Endothelial cell of umbilical vein (primary cell): ENCODE results near the gene ZFAND6. TPM values are rescaled to one million over a fixed set of nuclear protein-coding genes. Genes with fewer than 3 reads are reported as not detected.

Experiments used
- BruUV-seq: library from RNA; stranded (reverse); fragments of 400-500 nt; replicated peaks from 2 replicates; lab custom pipeline; 2021; lab: Mats Ljungman, UMichigan
- CTCF ChIA-PET: fragments of 300-600, 350-600 bp; sonication (Branson Sonifier 250); formaldehyde crosslinking; loops from one replicate; lab custom pipeline; 2021; ENCODE audit warnings: antibody characterized with exemption, inconsistent platforms; lab: Charles Lee
- POLR2A ChIA-PET: fragments of 300-600, 350-600 bp; sonication (Branson Sonifier 250); formaldehyde crosslinking; loops from one replicate; lab custom pipeline; 2021; ENCODE audit warnings: antibody characterized with exemption, inconsistent platforms; lab: Charles Lee
- DNase-seq: peaks from one replicate; pipeline ENCODE4 v3.0.0-alpha.2; 2011; ENCODE audit warnings: low read depth, low spot score
- FAIRE-seq: peaks from 2 replicates; lab custom pipeline; 2011; peaks lifted over from hg19 to GRCh38; lab: Jason Lieb, UNC
- H2AFZ ChIP-seq: 2 replicates; pipeline ENCODE4 v1.6.0; 2012; ENCODE audit warnings: low read depth, low read length, control low read depth, inconsistent platforms
- H3K27ac ChIP-seq: 2 replicates; pipeline ENCODE4 v1.5.1; 2011; ENCODE audit warnings: low read depth, mild to moderate bottlenecking, control low read depth, low read length, moderate library complexity; ENCODE audit not compliant: insufficient read depth
- H3K27me3 ChIP-seq, 2 experiments: 2 replicates each; pipeline versions ENCODE4 v1.6.0 to v1.6.1; 2011; ENCODE audit warnings: low read length in 2 of 2, mixed read lengths in 1 of 2; ENCODE audit not compliant: control insufficient read depth in 2 of 2, insufficient read depth in 2 of 2
- H3K36me3 ChIP-seq, 2 experiments: 2 replicates in 1 of 2; 3 replicates in 1 of 2; pipeline ENCODE4 v1.5.1; 2011; ENCODE audit warnings: low read length in 2 of 2, mild to moderate bottlenecking in 1 of 2, moderate library complexity in 1 of 2; ENCODE audit not compliant: control insufficient read depth in 2 of 2, insufficient read depth in 2 of 2; ENCODE audit errors: extremely low read depth in 1 of 2
- H3K4me1 ChIP-seq: 3 replicates; pipeline ENCODE4 v1.5.1; 2011; ENCODE audit warnings: mild to moderate bottlenecking, low read length; ENCODE audit not compliant: control insufficient read depth, insufficient read depth; ENCODE audit errors: extremely low read depth
- H3K4me2 ChIP-seq: 2 replicates; pipeline ENCODE4 v1.6.1; 2011; ENCODE audit warnings: low read length, control low read depth, mixed read lengths; ENCODE audit not compliant: insufficient read depth
- H3K4me3 ChIP-seq, 3 experiments: fragments of 200-600 bp in 1 of 3; sonication (generic), shearing (Covaris generic) in 1 of 3; replicated peaks in 1 of 3; 2 replicates each; pipeline ENCODE4 v1.5.1; 2011 to 2016; ENCODE audit warnings: control low read depth in 3 of 3, low read length in 3 of 3, mild to moderate bottlenecking in 2 of 3, inconsistent platforms in 1 of 3, low read depth in 1 of 3, moderate library complexity in 1 of 3; ENCODE audit not compliant: insufficient read depth in 1 of 3
- H3K79me2 ChIP-seq: 2 replicates; pipeline ENCODE4 v1.6.0; 2012; ENCODE audit warnings: low read length, inconsistent platforms; ENCODE audit not compliant: control insufficient read depth, insufficient read depth
- H3K9ac ChIP-seq: replicated peaks from 2 replicates; pipeline ENCODE3; 2011; ENCODE audit warnings: low read length, control low read depth; ENCODE audit not compliant: insufficient read depth; ENCODE audit errors: extremely low read depth
- H3K9me1 ChIP-seq: replicated peaks from 3 replicates; pipeline ENCODE4 v1.6.0; 2011; ENCODE audit warnings: mild to moderate bottlenecking, low read length; ENCODE audit not compliant: control insufficient read depth, insufficient read depth; ENCODE audit errors: extremely low read depth
- H3K9me3 ChIP-seq: replicated peaks from 2 replicates; pipeline ENCODE4 v1.5.1; 2012; ENCODE audit warnings: low read length, inconsistent platforms; ENCODE audit not compliant: control insufficient read depth, insufficient read depth
- H4K20me1 ChIP-seq: replicated peaks from 2 replicates; pipeline ENCODE3; 2011; ENCODE audit warnings: mild to moderate bottlenecking, low read length; ENCODE audit not compliant: control insufficient read depth, insufficient read depth; ENCODE audit errors: extremely low read depth
- EZH2 ChIP-seq: IDR thresholded peaks from 2 replicates; pipeline ENCODE4 v1.6.1; 2012; ENCODE audit warnings: borderline replicate concordance, low read depth, mild to moderate bottlenecking, moderate library complexity, low read length, inconsistent platforms; ENCODE audit not compliant: severe bottlenecking
- FOS ChIP-seq: IDR thresholded peaks from 2 replicates; pipeline ENCODE4 v1.6.1; 2011; ENCODE audit warnings: mild to moderate bottlenecking, low read length, moderate library complexity, borderline replicate concordance; ENCODE audit not compliant: insufficient read depth
- GATA2 ChIP-seq: IDR thresholded peaks from 2 replicates; pipeline ENCODE4 v1.7.0; 2011; ENCODE audit warnings: low read depth, mild to moderate bottlenecking, moderate library complexity, mixed read lengths, low read length; ENCODE audit not compliant: insufficient read length, insufficient read depth
- JUN ChIP-seq: IDR thresholded peaks from 2 replicates; pipeline ENCODE4 v1.6.1; 2011; ENCODE audit warnings: borderline replicate concordance, low read depth; ENCODE audit not compliant: insufficient read length, insufficient read depth
- MYC ChIP-seq: IDR thresholded peaks from one replicate; pipeline ENCODE4 v1.6.1; 2011; ENCODE audit warnings: mild to moderate bottlenecking, low read depth, low read length
- POLR2A ChIP-seq: IDR thresholded peaks from 2 replicates; pipeline ENCODE4 v1.6.1; 2012; ENCODE audit warnings: low read depth, mild to moderate bottlenecking, control low read depth, low read length
- POLR2AphosphoS5 ChIP-seq: IDR thresholded peaks from 2 replicates; pipeline ENCODE4 v1.6.1; 2012; ENCODE audit warnings: low read depth, mild to moderate bottlenecking, control low read depth, low read length, moderate library complexity; ENCODE audit not compliant: insufficient read depth
- dilution Hi-C: fragments of 300-500 bp; cut with MboI; formaldehyde crosslinking; loops from one replicate; pipeline ENCODE4 v1.15.0; 2019; ENCODE audit warnings: low sequenced_read_pairs; ENCODE audit not compliant: extremely low pct_ligation_motif_present
- intact Hi-C: fragments of 100-400 bp; cut with micrococcal nuclease; formaldehyde crosslinking; loops from one replicate; pipeline ENCODE4 v1.10.0; 2022
- polyA plus RNA-seq, 4 experiments: library from polyadenylated mRNA; depleted of rRNA in 3 of 4; stranded (reverse) in 3 of 4; unstranded in 1 of 4; fragments of >200 nt; gene quantifications; 2 replicates each; pipeline versions ENCODE4 v1.2.1 to v1.2.3, GENCODE V29; 2011 to 2012; ENCODE audit warnings: missing spikeins in 1 of 4
- total RNA-seq: library from RNA; stranded (reverse); gene quantifications from 2 replicates; pipeline ENCODE4 v1.2.3, GENCODE V29; 2021
- TF ChIP-seq, protein P1 (sequence below), 2 donors: IDR thresholded peaks; 1 replicate in 1 of 2; 2 replicates in 1 of 2; pipeline ENCODE4 v1.5.1; 2011; ENCODE audit warnings: low read length in 2 of 2, mild to moderate bottlenecking in 2 of 2, moderate library complexity in 2 of 2, control low read depth in 1 of 2, inconsistent platforms in 1 of 2, low read depth in 1 of 2; ENCODE audit not compliant: insufficient read depth in 1 of 2; ENCODE audit errors: extremely low read depth in 1 of 2
- TF ChIP-seq, protein P2 (sequence below): IDR thresholded peaks from 2 replicates; pipeline ENCODE4 v1.6.1; 2011; ENCODE audit not compliant: insufficient read depth, insufficient read length

Gene ZFAND6
- total and polyA plus RNA-seq, 2 donors (not counting 3 experiments of a cell fraction or from before 2014, with no cell fraction given): 50.3 to 97.9 TPM

DNA sequence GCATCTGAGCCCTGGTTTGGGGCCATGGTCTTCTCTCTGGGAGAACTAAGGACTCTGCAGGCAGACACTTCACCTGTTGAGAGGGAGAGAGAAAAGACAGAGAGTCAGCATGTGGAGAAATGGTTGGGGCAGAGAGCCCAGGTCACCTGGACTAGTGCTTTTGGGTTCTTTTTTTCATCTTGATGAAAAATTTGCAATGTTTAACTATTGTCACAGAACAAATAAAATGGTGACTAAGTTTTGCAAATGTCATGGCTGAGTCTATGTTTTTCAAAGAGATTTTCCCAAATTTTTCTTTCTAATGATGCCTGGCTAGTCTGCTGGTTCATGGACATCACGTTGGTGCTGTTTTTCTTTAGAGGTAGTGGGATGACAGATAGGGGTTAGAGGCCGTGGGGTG is 111.1 kb downstream of the ZFAND6 start:
- no peak for DNase-seq
- Histone ChIP-seq H3K9me1 (no peaks in the 10 kb centered on the region), H3K4me2 (no peak overlapping the region), H3K9ac (no peak overlapping the region), H2AFZ (no peak overlapping the region), H3K27ac (no peak overlapping the region), H3K36me3 (no peaks in the 10 kb centered on the region), H3K4me3 (no peak overlapping the region), H3K9me3 (no peaks in the 10 kb centered on the region), H3K4me1 (peaks cover 3% of the 10 kb centered on the region), H4K20me1 (no peaks in the 10 kb centered on the region), H3K27me3 (no peaks in the 10 kb centered on the region), H3K79me2 (no peaks in the 10 kb centered on the region)
- intact Hi-C loops: loop anchor here (5.0 to 10.0 kb wide), 2 partner anchors 78 to 786 kb away; no protein-coding TSS in a partner anchor
- CTCF ChIA-PET: no interaction called here
- POLR2A ChIA-PET: no interaction called here
- dilution Hi-C loops: no loop called here
- TF ChIP-seq FOS: no peak
- no peak for TF ChIP-seq POLR2A
- TF ChIP-seq GATA2: no peak
- TF ChIP-seq EZH2: no peak
- TF ChIP-seq POLR2AphosphoS5: no peak
- TF ChIP-seq, protein P1, sequence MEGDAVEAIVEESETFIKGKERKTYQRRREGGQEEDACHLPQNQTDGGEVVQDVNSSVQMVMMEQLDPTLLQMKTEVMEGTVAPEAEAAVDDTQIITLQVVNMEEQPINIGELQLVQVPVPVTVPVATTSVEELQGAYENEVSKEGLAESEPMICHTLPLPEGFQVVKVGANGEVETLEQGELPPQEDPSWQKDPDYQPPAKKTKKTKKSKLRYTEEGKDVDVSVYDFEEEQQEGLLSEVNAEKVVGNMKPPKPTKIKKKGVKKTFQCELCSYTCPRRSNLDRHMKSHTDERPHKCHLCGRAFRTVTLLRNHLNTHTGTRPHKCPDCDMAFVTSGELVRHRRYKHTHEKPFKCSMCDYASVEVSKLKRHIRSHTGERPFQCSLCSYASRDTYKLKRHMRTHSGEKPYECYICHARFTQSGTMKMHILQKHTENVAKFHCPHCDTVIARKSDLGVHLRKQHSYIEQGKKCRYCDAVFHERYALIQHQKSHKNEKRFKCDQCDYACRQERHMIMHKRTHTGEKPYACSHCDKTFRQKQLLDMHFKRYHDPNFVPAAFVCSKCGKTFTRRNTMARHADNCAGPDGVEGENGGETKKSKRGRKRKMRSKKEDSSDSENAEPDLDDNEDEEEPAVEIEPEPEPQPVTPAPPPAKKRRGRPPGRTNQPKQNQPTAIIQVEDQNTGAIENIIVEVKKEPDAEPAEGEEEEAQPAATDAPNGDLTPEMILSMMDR (IDR thresholded peaks at IDR 0.05; ENCODE audit: extremely low read depth in 1 of 2, insufficient read depth in 1 of 2, low read depth in 1 of 2, low read length in 2 of 2): no peak
- FAIRE-seq: no peak
- BruUV-seq: no TSS peak

DNA sequence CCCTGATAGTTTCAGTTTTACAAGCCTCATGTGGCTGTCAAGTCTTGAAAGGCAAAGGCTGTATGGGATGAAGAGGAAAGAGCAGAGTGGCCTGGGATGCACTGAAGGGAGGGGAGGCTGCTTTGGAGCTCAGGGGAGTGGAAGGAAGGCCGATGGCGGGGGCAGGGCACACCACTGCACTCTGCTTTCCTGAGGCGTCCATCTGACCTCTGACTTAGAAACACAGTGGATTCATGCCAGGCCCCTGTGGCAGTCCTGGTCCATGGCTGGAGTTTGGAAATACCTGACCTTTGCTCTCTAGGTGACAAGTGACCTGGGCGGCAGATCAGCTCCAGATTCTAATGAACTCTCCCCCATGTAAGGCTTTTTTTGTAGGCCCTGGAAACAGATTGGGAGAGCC is 112.3 kb downstream of the ZFAND6 start:
- DNase-seq (no peak), FAIRE-seq (no peak)
- BruUV-seq: no TSS peak
- TF ChIP-seq MYC (no peak), JUN (no peak), POLR2AphosphoS5 (no peak), GATA2 (no peak), POLR2A (no peak), FOS (no peak), EZH2 (no peak)
- TF ChIP-seq, protein P2, sequence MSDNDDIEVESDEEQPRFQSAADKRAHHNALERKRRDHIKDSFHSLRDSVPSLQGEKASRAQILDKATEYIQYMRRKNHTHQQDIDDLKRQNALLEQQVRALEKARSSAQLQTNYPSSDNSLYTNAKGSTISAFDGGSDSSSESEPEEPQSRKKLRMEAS: no peak
- TF ChIP-seq, protein P1 (IDR thresholded peaks at IDR 0.05; ENCODE audit: extremely low read depth in 1 of 2, insufficient read depth in 1 of 2, low read depth in 1 of 2, low read length in 2 of 2): no peak
- Histone ChIP-seq H3K9me1 (no peaks in the 10 kb centered on the region), H3K79me2 (no peaks in the 10 kb centered on the region), H3K4me2 (no peak overlapping the region), H3K36me3 (no peaks in the 10 kb centered on the region), H3K27me3 (no peaks in the 10 kb centered on the region), H3K4me3 (no peak overlapping the region), H3K4me1 (peaks cover 3% of the 10 kb centered on the region), H3K9me3 (no peaks in the 10 kb centered on the region), H3K27ac (no peak overlapping the region), H3K9ac (no peak overlapping the region), H2AFZ (no peak overlapping the region), H4K20me1 (no peaks in the 10 kb centered on the region)
- POLR2A ChIA-PET: no interaction called here
- intact Hi-C loops (loop anchor here (2.0 to 10.0 kb wide), 6 partner anchors 79 to 787 kb away; partner anchors contain the start of gene MTHFS), dilution Hi-C loops (no loop called here)
- CTCF ChIA-PET: interaction anchor here (0.8 to 4.8 kb wide), 10 partner anchors 10 to 791 kb away, joined by 3 to 31 read pairs (median 9); partner anchors contain the start of gene FAH
